ENCODE results near the gene EXOC3L4. TPM values are rescaled to one million over a fixed set of nuclear protein-coding genes. Genes with fewer than 3 reads are reported as not detected.

EXOC3L4 gene
- total and polyA plus RNA-seq, 2 donors (not counting 3 experiments of a cell fraction or from before 2014, with no cell fraction given), result not detected

DNA sequence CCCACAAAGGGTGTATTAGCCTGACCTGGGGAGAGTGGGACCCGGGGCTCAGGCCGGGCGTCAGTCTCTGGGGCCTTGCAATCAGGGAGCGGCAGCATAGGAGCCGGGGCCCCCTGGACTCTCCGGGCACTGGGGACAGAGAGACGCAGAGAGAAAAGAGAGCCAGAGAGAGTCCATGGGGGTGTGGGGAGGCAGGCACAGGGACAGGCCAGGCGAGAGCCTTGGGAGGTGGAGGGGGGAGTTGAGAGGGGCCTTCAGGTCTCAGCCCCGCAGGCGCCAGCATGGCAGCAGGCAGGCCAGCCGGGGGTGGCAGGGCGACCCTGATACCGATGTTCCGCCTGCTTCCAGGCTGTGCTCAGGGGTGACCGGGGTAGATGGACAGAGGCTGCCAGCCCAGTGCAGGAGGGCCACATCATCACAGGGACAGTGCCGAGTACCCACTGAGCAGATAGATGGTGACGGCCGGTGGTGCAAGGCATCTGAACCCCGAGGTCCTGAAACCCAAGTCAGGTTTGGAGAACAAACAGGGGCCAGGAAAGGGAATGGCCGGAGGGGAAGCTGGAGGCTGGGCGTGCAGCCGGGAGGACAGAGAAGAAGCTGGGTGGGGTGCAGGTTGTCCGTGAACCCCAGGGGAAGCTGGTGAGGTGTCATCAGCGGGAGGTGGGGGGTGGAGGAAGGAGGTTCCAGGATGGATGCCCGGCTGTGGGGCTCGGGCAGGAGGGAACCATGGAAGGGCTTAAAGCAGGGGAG lies 2.9 kb downstream of the EXOC3L4 start:
- Histone ChIP-seq H3K9me1 (replicated peaks; ENCODE audit: control insufficient read depth, extremely low read depth, insufficient read depth, low read length) (no peaks in the 10 kb centered on the region), H3K27ac (ENCODE audit: insufficient read depth, low read depth, low read length) (no peak overlapping the region), H3K36me3 (ENCODE audit: control insufficient read depth in 2 of 2, extremely low read depth in 1 of 2, insufficient read depth in 2 of 2, low read length in 2 of 2) (no peaks in the 10 kb centered on the region), H4K20me1 (replicated peaks; ENCODE audit: control insufficient read depth, extremely low read depth, insufficient read depth, low read length) (no peaks in the 10 kb centered on the region), H3K27me3 (ENCODE audit: control insufficient read depth in 2 of 2, insufficient read depth in 2 of 2, low read length in 2 of 2) (peaks cover 6 to 12% of the 10 kb centered on the region in 2 experiments), H3K4me2 (ENCODE audit: insufficient read depth, low read length) (no peak overlapping the region), H3K4me3 (replicated peaks in 1 of 3; ENCODE audit: insufficient read depth in 1 of 3, low read depth in 1 of 3, low read length in 3 of 3) (no peak overlapping the region), H3K9ac (replicated peaks; ENCODE audit: extremely low read depth, insufficient read depth, low read length) (no peak overlapping the region), H3K4me1 (ENCODE audit: control insufficient read depth, extremely low read depth, insufficient read depth, low read length) (no peaks in the 10 kb centered on the region), H3K79me2 (ENCODE audit: control insufficient read depth, insufficient read depth, low read length) (no peaks in the 10 kb centered on the region), H2AFZ (ENCODE audit: low read depth, low read length) (no peak overlapping the region), H3K9me3 (replicated peaks; ENCODE audit: control insufficient read depth, insufficient read depth, low read length) (no peaks in the 10 kb centered on the region)
- no peak for DNase-seq (ENCODE audit: low read depth, low spot score)
- TF ChIP-seq, protein P1, sequence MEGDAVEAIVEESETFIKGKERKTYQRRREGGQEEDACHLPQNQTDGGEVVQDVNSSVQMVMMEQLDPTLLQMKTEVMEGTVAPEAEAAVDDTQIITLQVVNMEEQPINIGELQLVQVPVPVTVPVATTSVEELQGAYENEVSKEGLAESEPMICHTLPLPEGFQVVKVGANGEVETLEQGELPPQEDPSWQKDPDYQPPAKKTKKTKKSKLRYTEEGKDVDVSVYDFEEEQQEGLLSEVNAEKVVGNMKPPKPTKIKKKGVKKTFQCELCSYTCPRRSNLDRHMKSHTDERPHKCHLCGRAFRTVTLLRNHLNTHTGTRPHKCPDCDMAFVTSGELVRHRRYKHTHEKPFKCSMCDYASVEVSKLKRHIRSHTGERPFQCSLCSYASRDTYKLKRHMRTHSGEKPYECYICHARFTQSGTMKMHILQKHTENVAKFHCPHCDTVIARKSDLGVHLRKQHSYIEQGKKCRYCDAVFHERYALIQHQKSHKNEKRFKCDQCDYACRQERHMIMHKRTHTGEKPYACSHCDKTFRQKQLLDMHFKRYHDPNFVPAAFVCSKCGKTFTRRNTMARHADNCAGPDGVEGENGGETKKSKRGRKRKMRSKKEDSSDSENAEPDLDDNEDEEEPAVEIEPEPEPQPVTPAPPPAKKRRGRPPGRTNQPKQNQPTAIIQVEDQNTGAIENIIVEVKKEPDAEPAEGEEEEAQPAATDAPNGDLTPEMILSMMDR (IDR thresholded peaks at IDR 0.05; ENCODE audit: extremely low read depth in 1 of 2, insufficient read depth in 1 of 2, low read depth in 1 of 2, low read length in 2 of 2), result no peak
- TF ChIP-seq MYC (IDR thresholded peaks at IDR 0.05; ENCODE audit: low read depth, low read length), result no peak
- intact Hi-C loops (cut with micrococcal nuclease), result no loop called here
- no TSS peak for BruUV-seq (replicated peaks)
- CTCF ChIA-PET, result interaction anchor here (1.0 to 3.9 kb wide), 4 partner anchors 7 to 91 kb away, joined by 3 to 67 read pairs (median 6); no protein-coding TSS in a partner anchor
- POLR2A ChIA-PET, result no interaction called here
- FAIRE-seq, result no peak
- dilution Hi-C loops (cut with MboI; ENCODE audit: extremely low pct_ligation_motif_present, low sequenced_read_pairs), result no loop called here
